Measurements from ENCODE around the gene ATP11A. TPM values are rescaled to one million over a fixed set of nuclear protein-coding genes. Genes with fewer than 3 reads are reported as not detected.

ATP11A gene
- total and polyA plus RNA-seq, 9 of the 15 experiments (the other 6 are each of a cell fraction or from before 2014, with no cell fraction given): 0.38 to 34.2 (median 4.2) TPM

DNA sequence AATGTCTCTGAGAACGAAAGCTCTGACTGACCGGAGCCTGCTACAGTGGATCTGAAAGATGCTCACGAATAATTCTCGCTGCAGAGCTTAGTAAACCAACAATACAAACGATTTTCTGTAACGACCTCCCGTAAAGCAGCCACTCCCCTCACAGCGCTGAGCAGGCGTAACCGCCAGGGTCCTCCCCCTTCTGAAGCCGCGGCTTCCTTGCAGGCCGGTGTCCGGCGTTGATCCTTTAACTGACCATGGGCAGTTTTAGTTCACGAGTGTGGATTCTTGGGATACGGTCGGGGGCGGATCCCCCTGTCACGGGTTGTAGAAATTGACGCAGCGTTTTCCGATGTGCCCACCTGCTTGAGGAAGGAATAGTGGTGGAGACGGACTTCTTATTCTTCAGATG lies 75.9 kb downstream of the ATP11A start:
- Histone ChIP-seq H4K20me1 (replicated peaks; ENCODE audit: control insufficient read depth, insufficient read depth, low read length) (peaks cover 13% of the 10 kb centered on the region), H3K9me1 (ENCODE audit: control insufficient read depth, insufficient read depth, low read length) (peaks cover 2% of the 10 kb centered on the region), H3K27ac (ENCODE audit: extremely low read depth, low read depth, low read length) (no peak overlapping the region), H3K27me3 (ENCODE audit: control insufficient read depth in 2 of 2, insufficient read depth in 2 of 2, low read length in 2 of 2) (no peaks in the 10 kb centered on the region), H2AFZ (ENCODE audit: low read depth, low read length) (no peak overlapping the region), H3K9me3 (replicated peaks; ENCODE audit: control insufficient read depth, insufficient read depth, low read depth, low read length) (no peaks in the 10 kb centered on the region), H3K4me1 (replicated peaks in 1 of 2; ENCODE audit: control insufficient read depth in 2 of 2, insufficient read depth in 2 of 2, low read length in 2 of 2) (peaks cover 12 to 30% of the 10 kb centered on the region in 2 experiments; a peak in 4 of 5 replicates), H3K4me3 (no peak overlapping the region), H3K79me2 (ENCODE audit: control insufficient read depth, insufficient read depth, low read length) (no peaks in the 10 kb centered on the region; the same call in 2 of the 3 replicates), H3K36me3 (ENCODE audit: control insufficient read depth, insufficient read depth, low read length) (no peaks in the 10 kb centered on the region), H3K4me2 (ENCODE audit: insufficient read depth, low read length) (no peak overlapping the region), H3K9ac (ENCODE audit: insufficient read depth in 1 of 2, low read depth in 2 of 2, low read length in 2 of 2) (no peak overlapping the region)
- no TSS peak for BruUV-seq (replicated peaks)
- ATAC-seq: no peak
- in situ Hi-C loops (cut with MboI): no loop called here
- ChIA-PET POLR2A (no interaction called here), CTCF (ENCODE audit: low intra/inter-chr PET ratio) (no interaction called here)
- no peak for FAIRE-seq
- DNase-seq (ENCODE audit: extremely low read depth in 1 of 4, low spot score in 3 of 4): peak in 1 of 4 experiments; percentile 12
- intact Hi-C loops (cut with micrococcal nuclease): no loop called here
- WGBS (ENCODE audit: insufficient coverage, low coverage, missing lambda C conversion rate): 82% methylated on average over 18 of the region's 24 CpGs
- TF ChIP-seq, protein P1, sequence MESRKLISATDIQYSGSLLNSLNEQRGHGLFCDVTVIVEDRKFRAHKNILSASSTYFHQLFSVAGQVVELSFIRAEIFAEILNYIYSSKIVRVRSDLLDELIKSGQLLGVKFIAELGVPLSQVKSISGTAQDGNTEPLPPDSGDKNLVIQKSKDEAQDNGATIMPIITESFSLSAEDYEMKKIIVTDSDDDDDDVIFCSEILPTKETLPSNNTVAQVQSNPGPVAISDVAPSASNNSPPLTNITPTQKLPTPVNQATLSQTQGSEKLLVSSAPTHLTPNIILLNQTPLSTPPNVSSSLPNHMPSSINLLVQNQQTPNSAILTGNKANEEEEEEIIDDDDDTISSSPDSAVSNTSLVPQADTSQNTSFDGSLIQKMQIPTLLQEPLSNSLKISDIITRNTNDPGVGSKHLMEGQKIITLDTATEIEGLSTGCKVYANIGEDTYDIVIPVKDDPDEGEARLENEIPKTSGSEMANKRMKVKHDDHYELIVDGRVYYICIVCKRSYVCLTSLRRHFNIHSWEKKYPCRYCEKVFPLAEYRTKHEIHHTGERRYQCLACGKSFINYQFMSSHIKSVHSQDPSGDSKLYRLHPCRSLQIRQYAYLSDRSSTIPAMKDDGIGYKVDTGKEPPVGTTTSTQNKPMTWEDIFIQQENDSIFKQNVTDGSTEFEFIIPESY (CRISPR knock-in tag; IDR thresholded peaks at IDR 0.05): peak; percentile 96
- no peak for TF ChIP-seq ZNF253 (CRISPR knock-in tag; conservative IDR thresholded peaks at IDR 0.05)
- TF ChIP-seq U2AF1 (optimal IDR thresholded peaks at IDR 0.05; ENCODE audit: low read depth, low read length): no peak
- TF ChIP-seq HCFC1 (IDR thresholded peaks at IDR 0.05; ENCODE audit: low read depth, low read length): no peak

DNA sequence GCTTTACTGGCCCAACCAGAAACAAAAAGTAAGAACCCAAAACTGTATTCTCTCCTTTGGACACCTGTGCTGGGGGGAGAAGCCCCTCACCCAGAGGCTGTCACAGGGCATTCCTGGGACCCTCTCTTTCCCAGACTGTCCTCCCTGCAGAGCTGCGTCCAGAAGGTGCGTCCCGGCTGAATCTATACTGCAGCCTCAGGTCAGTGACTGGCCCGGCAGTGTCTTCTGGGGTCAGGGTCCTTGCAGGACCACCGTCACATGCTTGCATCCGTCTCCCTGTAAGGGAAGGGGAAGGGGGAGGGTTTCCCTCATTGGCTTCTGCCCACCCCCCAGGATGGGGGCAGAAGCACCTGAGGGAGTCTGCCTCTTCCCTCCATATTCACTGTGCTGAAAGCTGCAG lies 76.5 kb downstream of the ATP11A start:
- in situ Hi-C loops (cut with MboI): no loop called here
- BruUV-seq (replicated peaks): no TSS peak
- no peaks in the 10 kb centered on the region for H3K36me3 ChIP-seq (ENCODE audit: control insufficient read depth, insufficient read depth, low read length)
- H3K79me2 ChIP-seq (ENCODE audit: control insufficient read depth, insufficient read depth, low read length): peaks cover 2% of the 10 kb centered on the region; the same call in 1 of the 3 replicates
- intact Hi-C loops (cut with micrococcal nuclease): no loop called here
- FAIRE-seq (no peak), DNase-seq (ENCODE audit: extremely low read depth in 1 of 4, low spot score in 3 of 4) (no peak), ATAC-seq (no peak)
- no peak overlapping the region for H2AFZ ChIP-seq (ENCODE audit: low read depth, low read length)
- H3K4me1 ChIP-seq (replicated peaks in 1 of 2; ENCODE audit: control insufficient read depth in 2 of 2, insufficient read depth in 2 of 2, low read length in 2 of 2): peaks cover 14 to 30% of the 10 kb centered on the region in 2 experiments; a peak in 4 of 5 replicates
- CTCF ChIA-PET (ENCODE audit: low intra/inter-chr PET ratio): no interaction called here
- WGBS (ENCODE audit: insufficient coverage, low coverage, missing lambda C conversion rate): 92% methylated on average over 5 of the region's 6 CpGs
- POLR2A ChIA-PET: no interaction called here
- H3K27me3 ChIP-seq (ENCODE audit: control insufficient read depth in 2 of 2, insufficient read depth in 2 of 2, low read length in 2 of 2): no peaks in the 10 kb centered on the region
- H3K4me2 ChIP-seq (ENCODE audit: insufficient read depth, low read length): no peak overlapping the region
- no peaks in the 10 kb centered on the region for H3K9me3 ChIP-seq (replicated peaks; ENCODE audit: control insufficient read depth, insufficient read depth, low read depth, low read length)
- H3K27ac ChIP-seq (ENCODE audit: extremely low read depth, low read depth, low read length): no peak overlapping the region
- peaks cover 13% of the 10 kb centered on the region for H4K20me1 ChIP-seq (replicated peaks; ENCODE audit: control insufficient read depth, insufficient read depth, low read length)
- H3K4me3 ChIP-seq: no peak overlapping the region
- H3K9ac ChIP-seq (ENCODE audit: insufficient read depth in 1 of 2, low read depth in 2 of 2, low read length in 2 of 2): no peak overlapping the region
- peaks cover 2% of the 10 kb centered on the region for H3K9me1 ChIP-seq (ENCODE audit: control insufficient read depth, insufficient read depth, low read length)
- no peak for TF ChIP-seq SP1 (CRISPR knock-in tag; IDR thresholded peaks at IDR 0.05)
- TF ChIP-seq E2F1 (CRISPR knock-in tag; IDR thresholded peaks at IDR 0.05): no peak
- TF ChIP-seq TCF3 (CRISPR knock-in tag; IDR thresholded peaks at IDR 0.05): no peak
- TF ChIP-seq ZNF592 (IDR thresholded peaks at IDR 0.05): no peak
- no peak for TF ChIP-seq ZNF696 (CRISPR knock-in tag; conservative IDR thresholded peaks at IDR 0.05)
